ENCODE data around the gene CHMP4B. TPM values are rescaled to one million over a fixed set of nuclear protein-coding genes. Genes with fewer than 3 reads are reported as not detected.

The CHMP4B gene
- total and polyA plus RNA-seq, 4 donors: 2.7 to 37.2 (median 17.2) TPM

DNA sequence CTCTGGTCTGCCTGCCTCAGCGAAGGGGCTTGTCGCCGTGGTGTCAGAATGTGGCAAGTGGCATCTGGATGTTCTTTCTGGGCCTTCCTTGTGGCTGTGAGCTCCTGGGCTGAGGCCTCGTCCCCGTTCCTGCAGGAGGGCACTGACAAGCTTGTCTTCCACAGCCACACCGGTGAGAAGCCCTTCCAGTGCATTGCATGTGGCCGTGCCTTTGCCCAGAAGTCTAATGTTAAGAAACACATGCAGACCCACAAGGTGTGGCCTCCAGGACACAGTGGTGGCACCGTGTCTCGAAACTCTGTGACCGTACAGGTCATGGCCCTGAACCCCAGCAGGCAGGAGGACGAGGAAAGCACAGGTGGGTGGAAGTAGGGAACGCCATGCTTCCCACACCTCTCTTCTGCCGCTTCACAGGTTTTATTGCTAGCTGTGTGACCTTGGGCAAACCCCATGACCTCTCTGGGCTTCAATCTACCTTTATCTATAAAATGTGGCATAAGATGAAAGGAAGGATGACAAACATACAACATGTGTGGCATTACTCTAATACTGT, 49.4 kb upstream of the CHMP4B start:
- H3K4me3 ChIP-seq (ENCODE audit: low read depth in 1 of 3, low read length in 3 of 3): no peak overlapping the region
- H3K27me3 ChIP-seq (ENCODE audit: control insufficient read depth in 4 of 4, insufficient read depth in 4 of 4, low read length in 3 of 4): no peaks in the 10 kb centered on the region
- H3K9ac ChIP-seq (ENCODE audit: low read depth in 1 of 2, low read length in 2 of 2): no peak overlapping the region
- H3K4me1 ChIP-seq (ENCODE audit: control insufficient read depth in 4 of 4, insufficient read depth in 4 of 4, low read length in 3 of 4): no peaks in the 10 kb centered on the region
- no peak overlapping the region for H3K27ac ChIP-seq (ENCODE audit: low read depth in 1 of 2, low read length in 2 of 2)
- no peak for TF ChIP-seq EGR1 (IDR thresholded peaks at IDR 0.05; ENCODE audit: low read depth in 2 of 2)
- TF ChIP-seq RXRA (IDR thresholded peaks at IDR 0.05): no peak
- TF ChIP-seq, protein P1, sequence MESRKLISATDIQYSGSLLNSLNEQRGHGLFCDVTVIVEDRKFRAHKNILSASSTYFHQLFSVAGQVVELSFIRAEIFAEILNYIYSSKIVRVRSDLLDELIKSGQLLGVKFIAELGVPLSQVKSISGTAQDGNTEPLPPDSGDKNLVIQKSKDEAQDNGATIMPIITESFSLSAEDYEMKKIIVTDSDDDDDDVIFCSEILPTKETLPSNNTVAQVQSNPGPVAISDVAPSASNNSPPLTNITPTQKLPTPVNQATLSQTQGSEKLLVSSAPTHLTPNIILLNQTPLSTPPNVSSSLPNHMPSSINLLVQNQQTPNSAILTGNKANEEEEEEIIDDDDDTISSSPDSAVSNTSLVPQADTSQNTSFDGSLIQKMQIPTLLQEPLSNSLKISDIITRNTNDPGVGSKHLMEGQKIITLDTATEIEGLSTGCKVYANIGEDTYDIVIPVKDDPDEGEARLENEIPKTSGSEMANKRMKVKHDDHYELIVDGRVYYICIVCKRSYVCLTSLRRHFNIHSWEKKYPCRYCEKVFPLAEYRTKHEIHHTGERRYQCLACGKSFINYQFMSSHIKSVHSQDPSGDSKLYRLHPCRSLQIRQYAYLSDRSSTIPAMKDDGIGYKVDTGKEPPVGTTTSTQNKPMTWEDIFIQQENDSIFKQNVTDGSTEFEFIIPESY (IDR thresholded peaks at IDR 0.05): no peak
- TF ChIP-seq, protein P2, sequence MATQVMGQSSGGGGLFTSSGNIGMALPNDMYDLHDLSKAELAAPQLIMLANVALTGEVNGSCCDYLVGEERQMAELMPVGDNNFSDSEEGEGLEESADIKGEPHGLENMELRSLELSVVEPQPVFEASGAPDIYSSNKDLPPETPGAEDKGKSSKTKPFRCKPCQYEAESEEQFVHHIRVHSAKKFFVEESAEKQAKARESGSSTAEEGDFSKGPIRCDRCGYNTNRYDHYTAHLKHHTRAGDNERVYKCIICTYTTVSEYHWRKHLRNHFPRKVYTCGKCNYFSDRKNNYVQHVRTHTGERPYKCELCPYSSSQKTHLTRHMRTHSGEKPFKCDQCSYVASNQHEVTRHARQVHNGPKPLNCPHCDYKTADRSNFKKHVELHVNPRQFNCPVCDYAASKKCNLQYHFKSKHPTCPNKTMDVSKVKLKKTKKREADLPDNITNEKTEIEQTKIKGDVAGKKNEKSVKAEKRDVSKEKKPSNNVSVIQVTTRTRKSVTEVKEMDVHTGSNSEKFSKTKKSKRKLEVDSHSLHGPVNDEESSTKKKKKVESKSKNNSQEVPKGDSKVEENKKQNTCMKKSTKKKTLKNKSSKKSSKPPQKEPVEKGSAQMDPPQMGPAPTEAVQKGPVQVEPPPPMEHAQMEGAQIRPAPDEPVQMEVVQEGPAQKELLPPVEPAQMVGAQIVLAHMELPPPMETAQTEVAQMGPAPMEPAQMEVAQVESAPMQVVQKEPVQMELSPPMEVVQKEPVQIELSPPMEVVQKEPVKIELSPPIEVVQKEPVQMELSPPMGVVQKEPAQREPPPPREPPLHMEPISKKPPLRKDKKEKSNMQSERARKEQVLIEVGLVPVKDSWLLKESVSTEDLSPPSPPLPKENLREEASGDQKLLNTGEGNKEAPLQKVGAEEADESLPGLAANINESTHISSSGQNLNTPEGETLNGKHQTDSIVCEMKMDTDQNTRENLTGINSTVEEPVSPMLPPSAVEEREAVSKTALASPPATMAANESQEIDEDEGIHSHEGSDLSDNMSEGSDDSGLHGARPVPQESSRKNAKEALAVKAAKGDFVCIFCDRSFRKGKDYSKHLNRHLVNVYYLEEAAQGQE (IDR thresholded peaks at IDR 0.05): no peak
- TF ChIP-seq HNF4A (conservative IDR thresholded peaks at IDR 0.05): no peak
- no peak for TF ChIP-seq NR2F2 (IDR thresholded peaks at IDR 0.05)
- no peak for TF ChIP-seq SP1 (IDR thresholded peaks at IDR 0.05)
- DNase-seq (ENCODE audit: low spot score): no peak
- peaks cover 0 to 5% (median 0%) of the 10 kb centered on the region in 4 donors for H3K36me3 ChIP-seq (ENCODE audit: control insufficient read depth in 4 of 4, insufficient read depth in 3 of 4, low read depth in 1 of 4, low read length in 3 of 4)
- 96% methylated on average over 13 of the region's 13 CpGs for WGBS
- H3K9me3 ChIP-seq (ENCODE audit: control insufficient read depth in 4 of 4, low read length in 3 of 4): peaks cover 0 to 3% (median 1%) of the 10 kb centered on the region in 4 donors

DNA sequence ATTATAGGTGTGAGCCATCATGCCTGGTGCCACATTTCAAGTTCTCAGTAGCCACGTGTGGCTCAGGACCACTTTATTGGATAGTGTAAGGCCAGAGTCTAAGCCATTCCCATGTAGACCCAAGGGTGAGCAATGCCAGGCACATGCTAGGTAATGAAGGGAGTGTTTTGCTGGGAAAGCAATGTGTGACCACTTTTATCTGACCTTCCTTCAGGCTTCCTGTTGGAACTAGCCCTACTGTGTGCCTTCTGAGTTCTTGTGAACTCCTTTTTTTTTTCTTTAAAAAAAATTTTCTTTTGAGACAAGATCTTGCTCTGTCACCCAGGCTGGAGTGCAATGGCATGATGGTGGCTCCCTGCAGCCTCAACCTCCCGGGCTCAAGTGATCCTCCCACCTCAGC, 46.0 kb upstream of the CHMP4B start:
- H3K27me3 ChIP-seq (ENCODE audit: control insufficient read depth in 4 of 4, insufficient read depth in 4 of 4, low read length in 3 of 4): no peaks in the 10 kb centered on the region
- TF ChIP-seq JUND (IDR thresholded peaks at IDR 0.05): no peak
- no peak for TF ChIP-seq GABPA (IDR thresholded peaks at IDR 0.05 in 1 of 2, conservative IDR thresholded peaks at IDR 0.05 in 1 of 2)
- TF ChIP-seq, protein P2 (IDR thresholded peaks at IDR 0.05): no peak
- no peak for TF ChIP-seq SP1 (IDR thresholded peaks at IDR 0.05)
- TF ChIP-seq FOXA2 (IDR thresholded peaks at IDR 0.05): no peak
- TF ChIP-seq HNF4A (conservative IDR thresholded peaks at IDR 0.05): no peak
- no peak for TF ChIP-seq EGR1 (IDR thresholded peaks at IDR 0.05; ENCODE audit: low read depth in 2 of 2)
- TF ChIP-seq, protein P3, sequence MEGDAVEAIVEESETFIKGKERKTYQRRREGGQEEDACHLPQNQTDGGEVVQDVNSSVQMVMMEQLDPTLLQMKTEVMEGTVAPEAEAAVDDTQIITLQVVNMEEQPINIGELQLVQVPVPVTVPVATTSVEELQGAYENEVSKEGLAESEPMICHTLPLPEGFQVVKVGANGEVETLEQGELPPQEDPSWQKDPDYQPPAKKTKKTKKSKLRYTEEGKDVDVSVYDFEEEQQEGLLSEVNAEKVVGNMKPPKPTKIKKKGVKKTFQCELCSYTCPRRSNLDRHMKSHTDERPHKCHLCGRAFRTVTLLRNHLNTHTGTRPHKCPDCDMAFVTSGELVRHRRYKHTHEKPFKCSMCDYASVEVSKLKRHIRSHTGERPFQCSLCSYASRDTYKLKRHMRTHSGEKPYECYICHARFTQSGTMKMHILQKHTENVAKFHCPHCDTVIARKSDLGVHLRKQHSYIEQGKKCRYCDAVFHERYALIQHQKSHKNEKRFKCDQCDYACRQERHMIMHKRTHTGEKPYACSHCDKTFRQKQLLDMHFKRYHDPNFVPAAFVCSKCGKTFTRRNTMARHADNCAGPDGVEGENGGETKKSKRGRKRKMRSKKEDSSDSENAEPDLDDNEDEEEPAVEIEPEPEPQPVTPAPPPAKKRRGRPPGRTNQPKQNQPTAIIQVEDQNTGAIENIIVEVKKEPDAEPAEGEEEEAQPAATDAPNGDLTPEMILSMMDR (IDR thresholded peaks at IDR 0.05; ENCODE audit: low read depth, low read length, missing input control): no peak
- no peak for TF ChIP-seq RAD21 (IDR thresholded peaks at IDR 0.05)
- TF ChIP-seq, protein P4, sequence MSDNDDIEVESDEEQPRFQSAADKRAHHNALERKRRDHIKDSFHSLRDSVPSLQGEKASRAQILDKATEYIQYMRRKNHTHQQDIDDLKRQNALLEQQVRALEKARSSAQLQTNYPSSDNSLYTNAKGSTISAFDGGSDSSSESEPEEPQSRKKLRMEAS (IDR thresholded peaks at IDR 0.05): no peak
- DNase-seq (ENCODE audit: low spot score): no peak
- no peaks in the 10 kb centered on the region for H3K9me3 ChIP-seq (ENCODE audit: control insufficient read depth in 4 of 4, low read length in 3 of 4)
- H3K4me3 ChIP-seq (ENCODE audit: low read depth in 1 of 3, low read length in 3 of 3): no peak overlapping the region
- WGBS: 83% methylated on average over 2 of the region's 2 CpGs
- H3K9ac ChIP-seq (ENCODE audit: low read depth in 1 of 2, low read length in 2 of 2): no peak overlapping the region
- no peaks in the 10 kb centered on the region for H3K4me1 ChIP-seq (ENCODE audit: control insufficient read depth in 4 of 4, insufficient read depth in 4 of 4, low read length in 3 of 4)
- H3K36me3 ChIP-seq (ENCODE audit: control insufficient read depth in 4 of 4, insufficient read depth in 3 of 4, low read depth in 1 of 4, low read length in 3 of 4): peaks cover 0 to 11% (median 0%) of the 10 kb centered on the region in 4 donors
- no peak overlapping the region for H3K27ac ChIP-seq (ENCODE audit: low read depth in 1 of 2, low read length in 2 of 2)

Data from liver (tissue), 9 donors.